Mesendoderm (in vitro differentiated cells): ENCODE data around the gene IRS1.

Experiments
- DNase-seq: peaks from one replicate; pipeline ENCODE4 v3.0.0; 2013
- H2AK5ac ChIP-seq: 2 replicates; pipeline ENCODE4 v1.6.1; 2013; ENCODE audit warnings: low read length, inconsistent platforms
- H2BK120ac ChIP-seq: 2 replicates; pipeline ENCODE4 v1.6.1; 2013; ENCODE audit warnings: low read depth, mild to moderate bottlenecking, low read length, moderate library complexity, mixed read lengths
- H2BK15ac ChIP-seq: replicated peaks from 2 replicates; pipeline ENCODE4 v1.6.1; 2013; ENCODE audit warnings: low read depth, mild to moderate bottlenecking, moderate library complexity
- H2BK5ac ChIP-seq: 2 replicates; pipeline ENCODE4 v1.6.1; 2013; ENCODE audit warnings: low read length, inconsistent platforms
- H3K18ac ChIP-seq: 2 replicates; pipeline ENCODE4 v1.6.1; 2013; ENCODE audit warnings: mild to moderate bottlenecking, low read length, mixed read lengths
- H3K23ac ChIP-seq: one replicate; pipeline ENCODE4 v1.6.1; 2013; ENCODE audit warnings: low read length
- H3K27ac ChIP-seq: 2 replicates; pipeline ENCODE4 v1.5.1; 2013; ENCODE audit warnings: low read depth, mild to moderate bottlenecking, inconsistent platforms, low read length, moderate library complexity
- H3K27me3 ChIP-seq: 2 replicates; pipeline ENCODE4 v1.6.1; 2013; ENCODE audit warnings: low read length, control low read depth, mild to moderate bottlenecking, inconsistent platforms; ENCODE audit not compliant: insufficient read depth, poor library complexity
- H3K36me3 ChIP-seq: 2 replicates; pipeline ENCODE4 v1.6.1; 2013; ENCODE audit warnings: low read length, inconsistent platforms; ENCODE audit not compliant: control insufficient read depth, insufficient read depth
- H3K4ac ChIP-seq: one replicate; pipeline ENCODE4 v1.6.1; 2013; ENCODE audit warnings: low read depth, mild to moderate bottlenecking, low read length, moderate library complexity
- H3K4me1 ChIP-seq: 2 replicates; pipeline ENCODE4 v1.6.1; 2013; ENCODE audit warnings: low read depth, low read length, inconsistent platforms; ENCODE audit not compliant: control insufficient read depth
- H3K4me2 ChIP-seq: 2 replicates; pipeline ENCODE4 v1.6.1; 2013; ENCODE audit warnings: low read length
- H3K4me3 ChIP-seq: 2 replicates; pipeline ENCODE4 v1.5.1; 2013; ENCODE audit warnings: mild to moderate bottlenecking, low read length
- H3K56ac ChIP-seq: one replicate; pipeline ENCODE4 v1.6.1; 2013; ENCODE audit warnings: low read length
- H3K79me1 ChIP-seq: 2 replicates; pipeline ENCODE4 v1.6.1; 2013; ENCODE audit warnings: low read length, inconsistent platforms
- H3K79me2 ChIP-seq: 2 replicates; pipeline ENCODE4 v1.6.1; 2013; ENCODE audit warnings: mild to moderate bottlenecking, low read length; ENCODE audit not compliant: control insufficient read depth, insufficient read depth
- H3K9ac ChIP-seq: 2 replicates; pipeline ENCODE4 v1.6.1; 2013; ENCODE audit warnings: low read length, inconsistent platforms
- H4K5ac ChIP-seq: one replicate; pipeline ENCODE4 v1.6.1; 2013; ENCODE audit warnings: low read length
- H4K8ac ChIP-seq: one replicate; pipeline ENCODE4 v1.6.1; 2013; ENCODE audit warnings: low read depth, mild to moderate bottlenecking, control low read depth, low read length, moderate library complexity
- WGBS: extraction: QIAGEN DNeasy Blood & Tissue Kit; methylation state at CpG from one replicate; pipeline ENCODE4 v1.1.7; 2013; ENCODE audit warnings: low lambda C conversion rate, missing lambda C conversion rate; ENCODE audit not compliant: insufficient coverage; ENCODE audit errors: extremely low coverage; 5-methylcytosine and 5-hydroxymethylcytosine counted together

The IRS1 gene

GRCh38 chr2:226755631-226756030, 44.0 kb downstream of the IRS1 start:
- H2BK5ac ChIP-seq: no peak overlapping the region
- no peak overlapping the region for H3K4ac ChIP-seq
- no peak overlapping the region for H2BK120ac ChIP-seq
- H4K8ac ChIP-seq: no peak overlapping the region
- H3K4me2 ChIP-seq: no peak overlapping the region
- H3K18ac ChIP-seq: no peak overlapping the region
- peaks cover 4% of the 10 kb centered on the region for H3K79me2 ChIP-seq
- no peak overlapping the region for H3K27ac ChIP-seq
- peak overlapping the region; percentile 8 for H3K56ac ChIP-seq
- H3K27me3 ChIP-seq: no peaks in the 10 kb centered on the region
- H3K79me1 ChIP-seq: peaks cover 2% of the 10 kb centered on the region
- H3K36me3 ChIP-seq: no peaks in the 10 kb centered on the region
- H2AK5ac ChIP-seq: no peak overlapping the region
- peaks cover 7% of the 10 kb centered on the region for H3K4me1 ChIP-seq
- H3K9ac ChIP-seq: no peak overlapping the region
- no peak overlapping the region for H4K5ac ChIP-seq
- no peak overlapping the region for H3K23ac ChIP-seq
- WGBS: no CpG with 5 or more reads among the region's 1 CpG
- no peak overlapping the region for H3K4me3 ChIP-seq
- no peak for DNase-seq
- no peak overlapping the region for H2BK15ac ChIP-seq

GRCh38 chr2:226754821-226755604, 44.6 kb downstream of the IRS1 start:
- no peak overlapping the region for H3K23ac ChIP-seq
- H2BK15ac ChIP-seq: no peak overlapping the region
- no peak overlapping the region for H4K8ac ChIP-seq
- no peak overlapping the region for H3K18ac ChIP-seq
- no peak overlapping the region for H3K27ac ChIP-seq
- no peak overlapping the region for H2BK5ac ChIP-seq
- H3K4ac ChIP-seq: no peak overlapping the region
- no peak overlapping the region for H2AK5ac ChIP-seq
- peaks cover 4% of the 10 kb centered on the region for H3K79me2 ChIP-seq
- no peak overlapping the region for H2BK120ac ChIP-seq
- no peak overlapping the region for H3K4me3 ChIP-seq
- no peak overlapping the region for H3K56ac ChIP-seq
- no peak overlapping the region for H4K5ac ChIP-seq
- no peak for DNase-seq
- peaks cover 7% of the 10 kb centered on the region for H3K4me1 ChIP-seq
- H3K4me2 ChIP-seq: no peak overlapping the region
- peaks cover 2% of the 10 kb centered on the region for H3K79me1 ChIP-seq
- no CpG with 5 or more reads among the region's 8 CpGs for WGBS
- H3K9ac ChIP-seq: no peak overlapping the region
- H3K36me3 ChIP-seq: no peaks in the 10 kb centered on the region
- H3K27me3 ChIP-seq: no peaks in the 10 kb centered on the region

DNA sequence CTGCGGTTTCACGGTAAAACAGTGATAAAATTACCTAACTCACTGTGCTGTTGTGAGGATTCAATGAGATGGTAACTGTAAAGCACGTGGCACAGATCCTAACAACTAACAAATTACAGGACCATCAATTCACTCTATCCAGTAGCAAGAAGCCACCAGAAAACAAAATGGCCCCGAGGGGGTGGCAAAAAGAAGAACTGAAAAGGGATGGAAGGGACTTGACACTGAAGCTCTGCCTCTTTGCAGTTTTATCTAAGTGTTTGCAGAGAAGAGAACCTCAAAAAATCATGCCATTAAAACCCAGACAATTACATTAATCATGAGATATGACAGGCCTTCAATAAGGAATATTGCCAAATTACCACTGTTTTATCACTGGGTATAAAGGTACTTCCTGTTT, 46.7 kb downstream of the IRS1 start:
- Histone ChIP-seq H3K4me1 (peaks cover 7% of the 10 kb centered on the region), H3K4me2 (no peak overlapping the region), H4K5ac (no peak overlapping the region), H3K56ac (no peak overlapping the region), H2BK5ac (no peak overlapping the region), H3K36me3 (no peaks in the 10 kb centered on the region), H2BK120ac (no peak overlapping the region), H3K79me2 (peaks cover 2% of the 10 kb centered on the region), H3K79me1 (peaks cover 2% of the 10 kb centered on the region), H3K27me3 (no peaks in the 10 kb centered on the region), H3K23ac (no peak overlapping the region), H3K18ac (no peak overlapping the region), H3K9ac (no peak overlapping the region), H3K4ac (no peak overlapping the region), H3K27ac (no peak overlapping the region), H2BK15ac (no peak overlapping the region), H2AK5ac (no peak overlapping the region), H3K4me3 (no peak overlapping the region), H4K8ac (no peak overlapping the region)
- no CpG with 5 or more reads among the region's 4 CpGs for WGBS
- DNase-seq: no peak

DNA sequence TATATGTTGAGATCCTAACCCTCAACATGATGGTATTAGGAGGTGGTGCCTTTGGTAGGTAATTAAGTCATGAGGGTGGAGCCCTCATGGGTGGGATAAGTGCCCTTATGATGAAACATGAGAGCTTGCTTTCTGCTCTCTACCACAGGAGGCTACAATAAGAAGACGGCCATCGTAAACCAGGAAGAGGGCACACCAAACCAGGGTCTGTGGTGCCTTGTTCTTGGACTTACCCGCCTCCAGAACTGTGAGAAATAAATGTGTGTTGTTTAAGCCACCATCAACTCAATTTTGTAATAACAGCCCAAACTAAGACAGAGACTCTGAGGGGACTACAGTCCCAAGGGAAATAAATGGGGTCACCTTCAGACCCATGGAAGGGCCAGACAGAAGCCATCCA, 52.3 kb downstream of the IRS1 start:
- Histone ChIP-seq H2BK5ac (no peak overlapping the region), H3K79me1 (peaks cover 2% of the 10 kb centered on the region), H3K4me1 (no peaks in the 10 kb centered on the region), H3K56ac (no peak overlapping the region), H2BK15ac (no peak overlapping the region), H2BK120ac (no peak overlapping the region), H3K4ac (no peak overlapping the region), H3K79me2 (no peaks in the 10 kb centered on the region), H3K18ac (no peak overlapping the region), H3K27me3 (no peaks in the 10 kb centered on the region), H4K8ac (no peak overlapping the region), H3K36me3 (no peaks in the 10 kb centered on the region), H3K23ac (no peak overlapping the region), H2AK5ac (no peak overlapping the region), H3K27ac (no peak overlapping the region), H3K9ac (no peak overlapping the region), H4K5ac (no peak overlapping the region), H3K4me3 (no peak overlapping the region), H3K4me2 (no peak overlapping the region)
- no peak for DNase-seq
- WGBS: no CpG with 5 or more reads among the region's 3 CpGs

DNA sequence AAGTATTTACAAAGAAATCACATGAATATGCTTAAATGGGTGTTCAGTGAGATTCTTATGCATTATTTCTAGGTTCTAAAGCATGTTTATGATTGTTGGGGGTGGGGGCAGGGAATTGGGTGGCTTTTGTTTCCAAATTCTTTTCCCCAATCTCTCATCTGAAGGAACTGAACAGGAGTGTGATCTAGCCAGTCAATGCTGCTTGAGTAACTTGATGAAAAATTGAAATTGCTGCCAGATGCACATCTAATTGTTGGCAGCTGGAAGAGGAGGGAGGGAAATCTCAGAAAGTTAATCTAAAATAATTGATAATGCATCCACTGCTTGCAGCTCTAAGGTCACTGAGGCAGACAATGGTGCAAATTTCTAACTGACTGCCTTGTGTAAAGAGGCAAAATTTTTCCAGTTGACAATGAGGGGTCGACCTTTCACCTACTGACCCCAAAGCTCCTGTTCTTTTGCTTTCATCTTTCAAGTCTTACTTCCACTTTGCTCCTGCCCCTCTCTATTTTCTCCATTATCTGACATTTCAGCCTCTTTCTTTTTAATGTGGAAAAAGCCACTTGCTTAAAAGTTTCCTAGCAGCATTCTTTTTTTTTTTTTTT, 53.3 kb downstream of the IRS1 start:
- no peak overlapping the region for H3K18ac ChIP-seq
- H2BK5ac ChIP-seq: no peak overlapping the region
- H2AK5ac ChIP-seq: no peak overlapping the region
- H3K23ac ChIP-seq: no peak overlapping the region
- H3K79me1 ChIP-seq: no peaks in the 10 kb centered on the region
- H3K9ac ChIP-seq: no peak overlapping the region
- no CpG with 5 or more reads among the region's 1 CpG for WGBS
- no peaks in the 10 kb centered on the region for H3K79me2 ChIP-seq
- no peak overlapping the region for H2BK15ac ChIP-seq
- H3K56ac ChIP-seq: no peak overlapping the region
- no peak overlapping the region for H3K4me2 ChIP-seq
- H4K5ac ChIP-seq: no peak overlapping the region
- no peaks in the 10 kb centered on the region for H3K27me3 ChIP-seq
- H2BK120ac ChIP-seq: no peak overlapping the region
- H3K4me1 ChIP-seq: no peaks in the 10 kb centered on the region
- no peak overlapping the region for H3K4me3 ChIP-seq
- H3K4ac ChIP-seq: no peak overlapping the region
- H3K27ac ChIP-seq: no peak overlapping the region
- no peak for DNase-seq
- no peak overlapping the region for H4K8ac ChIP-seq
- H3K36me3 ChIP-seq: no peaks in the 10 kb centered on the region
